ENCODE data around the gene CCDC86. TPM values are rescaled to one million over a fixed set of nuclear protein-coding genes. Genes with fewer than 3 reads are reported as not detected.

Gene CCDC86
- total RNA-seq, 4 donors from 2014 or later: 8.7 to 33.0 (median 12.4) TPM

DNA sequence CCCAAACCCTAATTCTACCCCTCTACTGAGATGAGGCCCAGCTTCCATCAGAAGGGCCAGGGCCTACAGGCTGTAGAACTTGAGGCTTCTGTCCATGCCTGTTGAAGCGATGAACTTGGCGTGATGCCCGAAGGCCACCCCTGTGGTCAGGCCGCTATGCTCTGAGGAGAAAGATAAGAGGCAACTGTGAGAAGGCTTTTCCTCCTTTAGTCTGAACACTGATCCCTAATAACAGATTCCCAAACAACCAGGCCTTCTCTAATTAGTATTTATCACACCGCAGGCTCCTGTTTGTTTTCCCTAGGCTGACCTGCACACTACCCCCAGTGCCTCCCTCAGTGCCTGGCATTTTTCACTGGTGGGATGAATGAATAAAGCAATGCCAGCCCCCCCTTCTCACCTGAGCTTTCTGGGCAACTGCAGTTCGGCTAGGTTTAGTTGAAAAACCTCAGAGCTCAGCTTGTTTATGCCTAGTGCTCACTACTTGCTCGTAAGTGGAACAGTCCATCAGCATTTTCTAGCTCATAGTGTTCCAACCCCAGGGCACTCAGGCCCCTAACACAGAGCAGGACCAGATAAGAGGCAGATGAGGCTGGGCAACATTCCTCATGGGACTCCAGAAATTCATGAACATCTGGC lies 49.3 kb downstream of the CCDC86 start:
- Histone ChIP-seq H3K36me3 (peaks cover 0 to 52% (median 0%) of the 10 kb centered on the region in 3 donors), H3K4me3 (no peak overlapping the region)
- peak in 1 of 3 donors; percentile 45 for DNase-seq

GRCh38 chr11:60895687-60896086 lies 53.8 kb downstream of the CCDC86 start:
- Histone ChIP-seq H3K36me3 (peaks cover 0 to 90% (median 3%) of the 10 kb centered on the region in 3 donors), H3K27ac (no peak overlapping the region), H3K4me3 (no peak overlapping the region), H3K9me3 (no peaks in the 10 kb centered on the region), H3K4me1 (no peaks in the 10 kb centered on the region), H3K27me3 (no peaks in the 10 kb centered on the region)
- TF ChIP-seq POLR2A (IDR thresholded peaks at IDR 0.05) (no peak), CTCF (IDR thresholded peaks at IDR 0.05) (no peak)
- no peak for DNase-seq

More for the DNA sequence above, 49.3 kb downstream of the CCDC86 start:
- no peaks in the 10 kb centered on the region for H3K9me3 ChIP-seq
- H3K27me3 ChIP-seq: no peaks in the 10 kb centered on the region
- TF ChIP-seq POLR2A (IDR thresholded peaks at IDR 0.05) (no peak), CTCF (IDR thresholded peaks at IDR 0.05) (no peak)
- H3K27ac ChIP-seq: no peak overlapping the region
- no peaks in the 10 kb centered on the region for H3K4me1 ChIP-seq

DNA sequence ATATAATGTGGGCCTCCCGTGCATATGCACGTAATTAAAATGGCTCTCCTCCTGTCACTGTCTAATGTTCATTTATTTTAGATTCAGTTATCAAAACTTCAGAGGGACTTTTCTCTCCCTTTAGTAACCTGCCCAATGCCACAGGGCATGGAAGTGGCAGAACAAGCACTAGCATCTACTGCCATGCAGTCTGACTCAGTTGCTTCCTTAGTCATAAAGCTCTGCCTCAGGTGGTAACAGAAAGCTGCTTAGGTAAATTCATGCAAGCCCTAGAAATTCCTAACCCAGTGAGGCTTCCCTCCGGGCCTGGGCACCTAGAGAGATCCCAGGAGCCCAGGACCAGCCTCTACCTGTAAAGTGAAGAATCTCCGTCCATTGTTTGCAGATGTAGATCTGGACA lies 55.6 kb downstream of the CCDC86 start:
- peaks cover 0 to 97% (median 3%) of the 10 kb centered on the region in 3 donors for H3K36me3 ChIP-seq
- no peaks in the 10 kb centered on the region for H3K4me1 ChIP-seq
- H3K4me3 ChIP-seq: no peak overlapping the region
- no peak for TF ChIP-seq CTCF (IDR thresholded peaks at IDR 0.05)
- no peak for TF ChIP-seq POLR2A (IDR thresholded peaks at IDR 0.05)
- H3K27me3 ChIP-seq: no peaks in the 10 kb centered on the region
- no peak for DNase-seq
- H3K27ac ChIP-seq: no peak overlapping the region
- no peaks in the 10 kb centered on the region for H3K9me3 ChIP-seq

GRCh38 chr11:60899046-60899936 lies 57.4 kb downstream of the CCDC86 start:
- Histone ChIP-seq H3K27me3 (no peaks in the 10 kb centered on the region), H3K36me3 (peaks cover 0 to 94% (median 3%) of the 10 kb centered on the region in 3 donors), H3K9me3 (no peaks in the 10 kb centered on the region), H3K4me1 (peaks cover 0 to 2% (median 0%) of the 10 kb centered on the region in 4 donors), H3K4me3 (no peak overlapping the region), H3K27ac (no peak overlapping the region)
- peak in 1 of 3 donors; percentile 75 for DNase-seq
- TF ChIP-seq POLR2A (IDR thresholded peaks at IDR 0.05): no peak
- TF ChIP-seq CTCF (IDR thresholded peaks at IDR 0.05): peak; percentile 88 to 95 (median 91)

GRCh38 chr11:60899977-60900376 lies 58.1 kb downstream of the CCDC86 start:
- no peaks in the 10 kb centered on the region for H3K27me3 ChIP-seq
- DNase-seq: no peak
- no peak for TF ChIP-seq CTCF (IDR thresholded peaks at IDR 0.05)
- TF ChIP-seq POLR2A (IDR thresholded peaks at IDR 0.05): no peak
- peaks cover 0 to 87% (median 3%) of the 10 kb centered on the region in 3 donors for H3K36me3 ChIP-seq
- no peaks in the 10 kb centered on the region for H3K9me3 ChIP-seq
- no peak overlapping the region for H3K27ac ChIP-seq
- H3K4me1 ChIP-seq: peaks cover 3 to 9% (median 4%) of the 10 kb centered on the region in 4 donors
- H3K4me3 ChIP-seq: no peak overlapping the region

Other genes with a start within 250 kb of the CCDC86 start
- 100 to 1,000 TPM in 3 of 4 donors, 10 to 100 TPM in 1; 13.2 to 541 (median 356) TPM for gene MS4A8, start 142.5 kb upstream of the CCDC86 start, total RNA-seq
- 1 to 10 TPM in 1 of 4 donors, not detected in 3; 2.4 TPM for gene MS4A18, start 117.4 kb upstream of the CCDC86 start, total RNA-seq
- 1 to 10 TPM in 1 of 4 donors, under 1 TPM in 1, not detected in 2; 0.54 to 1.6 TPM for gene MS4A15, start 85.2 kb upstream of the CCDC86 start, total RNA-seq
- 100 to 1,000 TPM in 3 of 4 donors, 1 to 10 TPM in 1; 5.0 to 338 (median 221) TPM for gene MS4A10, start 56.8 kb upstream of the CCDC86 start, total RNA-seq
- 10 to 100 TPM in 1 of 4 donors, 1 to 10 TPM in 3; 1.5 to 18.2 (median 2.6) TPM for gene PTGDR2, start 13.8 kb downstream of the CCDC86 start, total RNA-seq
- gene ZP1, start 25.4 kb downstream of the CCDC86 start, total RNA-seq: 1 to 10 TPM in 1 of 4 donors, not detected in 3; 2.1 TPM
- 10 to 100 TPM; 36.1 to 53.4 (median 46.5) TPM for gene PRPF19, start 64.5 kb downstream of the CCDC86 start, total RNA-seq
- 10 to 100 TPM; 26.3 to 40.5 (median 36.6) TPM for gene TMEM109, start 72.0 kb downstream of the CCDC86 start, total RNA-seq
- gene TMEM132A, start 82.3 kb downstream of the CCDC86 start, total RNA-seq: 10 to 100 TPM in 1 of 4 donors, 1 to 10 TPM in 3; 1.6 to 28.9 (median 4.0) TPM
- 10 to 100 TPM in 1 of 4 donors, 1 to 10 TPM in 3; 3.7 to 61.9 (median 8.8) TPM for gene SLC15A3, start 110.1 kb downstream of the CCDC86 start, total RNA-seq
- 10 to 100 TPM in 1 of 4 donors, 1 to 10 TPM in 3; 3.3 to 15.7 (median 4.7) TPM for gene CD6, start 129.6 kb downstream of the CCDC86 start, total RNA-seq